ENCODE data around the gene FOXA2.
"Not testable (repeated sequence)": the region's sequence is repeated elsewhere in the genome, so short reads cannot be mapped to it uniquely, and the experiment has no call there.

The FOXA2 gene

DNA sequence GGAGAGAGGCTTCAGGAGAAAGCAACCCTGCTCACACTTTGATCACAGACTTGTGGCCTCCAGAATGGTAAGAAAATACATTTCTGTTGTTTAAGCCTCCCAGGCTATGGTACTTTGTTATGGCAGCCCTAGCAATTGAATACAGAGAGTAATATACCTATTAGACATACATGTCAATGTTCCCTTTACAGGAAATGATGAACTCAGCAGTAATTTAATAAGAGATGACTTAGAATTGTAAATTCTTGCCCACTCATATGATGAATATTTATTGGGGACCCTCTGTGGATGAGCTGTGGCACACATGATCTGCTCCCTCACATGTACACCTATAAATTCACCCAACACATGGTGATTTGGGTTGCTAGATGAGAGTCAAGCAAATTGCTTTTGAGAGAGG, 20.4 kb upstream of the FOXA2 start:
- TF ChIP-seq ZFX (IDR thresholded peaks at IDR 0.05) (no peak), CTCF (conservative IDR thresholded peaks at IDR 0.05) (no peak)
- no peak overlapping the region for H3K27ac ChIP-seq

DNA sequence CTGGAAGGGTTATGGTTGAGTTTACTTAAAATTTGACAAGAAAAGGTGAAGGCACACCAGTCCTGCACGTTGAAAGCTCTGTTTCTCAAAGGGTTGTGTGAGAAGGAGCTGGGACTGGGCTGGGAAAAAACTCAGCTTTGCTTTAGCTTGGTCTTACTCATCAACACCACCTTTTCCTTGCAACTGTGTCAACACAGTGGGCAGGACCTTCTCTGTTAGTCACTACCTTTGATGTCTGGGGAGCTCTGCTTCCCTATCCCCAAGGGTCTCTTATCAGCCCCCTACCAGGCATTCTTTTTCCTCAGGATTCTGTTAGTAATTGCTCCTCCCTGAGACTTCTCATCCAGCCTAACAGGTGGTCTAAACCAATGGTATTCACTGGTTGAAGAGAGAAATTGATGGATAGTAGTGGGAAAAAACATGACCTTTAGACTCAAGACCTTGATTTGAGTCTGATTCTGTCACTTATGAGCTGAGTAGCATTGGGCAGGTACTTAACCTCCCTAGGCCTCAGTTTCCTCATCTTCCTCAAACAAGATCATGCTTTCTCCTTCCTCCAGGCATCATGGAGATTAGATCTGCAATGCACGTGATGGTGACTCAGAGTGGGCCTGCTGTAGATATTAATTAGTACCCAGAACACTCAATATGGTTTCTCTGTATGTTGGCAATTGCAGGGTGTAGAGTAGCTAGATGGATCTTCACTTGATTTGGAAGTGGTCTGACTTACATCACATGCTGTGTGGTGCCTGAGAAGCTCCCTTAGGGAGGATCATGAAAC, 17.2 kb upstream of the FOXA2 start:
- TF ChIP-seq ZFX (IDR thresholded peaks at IDR 0.05) (no peak), CTCF (conservative IDR thresholded peaks at IDR 0.05) (no peak)
- no peak overlapping the region for H3K27ac ChIP-seq

DNA sequence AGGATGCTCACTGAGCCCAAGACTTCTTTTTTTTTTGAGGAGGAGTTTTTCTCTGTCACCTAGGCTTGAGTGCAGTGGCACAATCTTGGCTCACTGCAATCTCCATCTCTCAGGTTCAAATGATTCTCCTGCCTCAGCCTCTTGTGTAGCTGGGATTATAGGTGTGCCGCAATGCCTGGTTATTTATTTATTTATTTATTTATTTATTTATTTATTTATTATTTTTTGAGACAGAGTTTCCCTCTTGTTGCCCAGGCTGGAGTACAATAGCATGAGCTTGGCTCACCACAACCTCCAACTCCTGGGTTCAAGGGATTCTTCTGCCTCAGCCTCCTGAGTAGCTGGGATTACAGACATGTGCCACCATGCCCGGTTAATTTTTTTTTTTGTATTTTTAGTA, 14.9 kb upstream of the FOXA2 start:
- not testable (repeated sequence) for H3K27ac ChIP-seq

GRCh38 chr20:22597303-22597702, 12.9 kb upstream of the FOXA2 start:
- no peak overlapping the region for H3K27ac ChIP-seq
- TF ChIP-seq ZFX (IDR thresholded peaks at IDR 0.05) (no peak), CTCF (conservative IDR thresholded peaks at IDR 0.05) (no peak)

DNA sequence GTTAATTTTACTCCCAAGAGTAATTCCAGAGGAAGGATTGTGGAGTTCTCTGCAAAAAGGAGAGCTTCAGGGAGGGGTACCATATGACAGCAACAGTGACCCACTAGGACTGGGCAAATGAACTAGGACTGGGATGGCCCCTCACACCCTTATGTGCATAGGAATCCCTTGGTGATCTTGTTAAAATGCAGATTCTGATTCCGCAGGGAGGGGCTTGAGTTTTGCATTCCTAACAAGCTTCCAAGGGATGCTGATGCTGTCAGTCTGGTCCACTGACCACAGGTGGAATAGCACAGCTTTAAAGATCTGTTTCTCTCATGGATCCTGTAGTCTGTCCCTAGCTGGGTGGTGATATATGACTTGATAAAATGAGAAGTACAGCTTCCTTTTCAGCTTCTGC, 6.3 kb upstream of the FOXA2 start:
- TF ChIP-seq ZFX (IDR thresholded peaks at IDR 0.05) (no peak), CTCF (conservative IDR thresholded peaks at IDR 0.05) (no peak)
- no peak overlapping the region for H3K27ac ChIP-seq

GRCh38 chr20:22586645-22587310, 2.4 kb upstream of the FOXA2 start:
- no peak for TF ChIP-seq ZFX (IDR thresholded peaks at IDR 0.05)
- TF ChIP-seq CTCF (conservative IDR thresholded peaks at IDR 0.05), result peak; percentile 85
- H3K27ac ChIP-seq, result no peak overlapping the region

DNA sequence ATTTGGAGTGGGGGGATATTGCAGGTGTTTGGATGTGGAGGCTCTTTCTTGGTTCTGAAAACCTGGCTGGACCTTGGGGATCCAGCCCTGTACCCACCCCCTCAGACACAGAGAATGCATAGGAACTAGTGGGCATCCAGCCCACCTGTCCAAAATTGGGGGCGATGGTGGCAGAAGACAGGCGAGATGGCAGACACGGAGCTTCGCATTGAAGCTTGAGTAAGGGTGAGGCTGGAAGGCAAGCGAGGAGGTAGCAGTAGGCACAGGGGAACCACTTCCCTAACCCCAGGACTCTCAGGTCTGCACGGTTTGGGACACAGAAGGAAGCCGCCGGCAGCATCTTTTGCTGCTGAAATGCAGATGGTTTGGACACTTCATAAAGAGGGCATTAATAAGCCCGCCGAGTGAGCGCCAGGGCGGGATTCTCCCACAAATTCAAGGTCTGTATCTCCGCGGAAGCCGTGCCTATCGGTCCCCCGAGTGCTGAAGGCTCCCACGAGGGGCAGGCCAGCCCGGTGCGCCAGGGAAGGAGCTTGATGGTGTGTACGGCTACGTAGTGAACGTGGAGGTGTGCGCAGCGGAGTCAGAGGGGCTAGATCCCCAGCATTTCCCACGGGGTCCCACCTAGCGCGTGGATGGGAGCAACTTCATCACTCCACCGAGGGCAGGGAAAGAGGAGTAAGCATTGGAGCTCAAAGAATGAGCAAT, 1.6 kb upstream of the FOXA2 start:
- no peak overlapping the region for H3K27ac ChIP-seq
- TF ChIP-seq CTCF (conservative IDR thresholded peaks at IDR 0.05), result no peak
- no peak for TF ChIP-seq ZFX (IDR thresholded peaks at IDR 0.05)

Measured in C4-2B (cell line).